Smooth muscle cell (in vitro differentiated cells): ENCODE data around the gene MACF1. TPM values are rescaled to one million over a fixed set of nuclear protein-coding genes. Genes with fewer than 3 reads are reported as not detected.
A peak's percentile ranks its signal among the peaks of the same experiment; 100 is the strongest.

Source experiments
- DNase-seq: peaks from one replicate; lab custom pipeline; 2025; ENCODE audit not compliant: unreplicated experiment; lab: John Stamatoyannopoulos, UW
- H2AFZ ChIP-seq: fragments of 200-600 bp; sonication (generic); 2 replicates; pipeline ENCODE4 v1.6.0; 2016; ENCODE audit warnings: antibody characterized with exemption, low read depth, mild to moderate bottlenecking
- H3F3A ChIP-seq: fragments of 200-600 bp; sonication (generic); 2 replicates; pipeline ENCODE4 v1.6.0; 2017; ENCODE audit warnings: antibody characterized with exemption, low read depth
- H3K27ac ChIP-seq: fragments of 200-600 bp; sonication (generic); 2 replicates; pipeline ENCODE4 v1.5.1; 2016; ENCODE audit warnings: low read depth, mild to moderate bottlenecking
- H3K27me3 ChIP-seq: fragments of 200-600 bp; sonication (generic); 2 replicates; pipeline ENCODE4 v1.6.1; 2016; ENCODE audit warnings: low read depth, mild to moderate bottlenecking
- H3K36me3 ChIP-seq: fragments of 200-600 bp; sonication (generic); 2 replicates; pipeline ENCODE4 v1.5.1; 2016; ENCODE audit warnings: low read depth
- H3K4me1 ChIP-seq: fragments of 200-600 bp; sonication (generic); 2 replicates; pipeline ENCODE4 v1.5.1; 2016; ENCODE audit warnings: low read depth
- H3K4me2 ChIP-seq: fragments of 200-600 bp; sonication (generic); 2 replicates; pipeline ENCODE4 v1.6.0; 2016; ENCODE audit warnings: mild to moderate bottlenecking
- H3K4me3 ChIP-seq: fragments of 200-600 bp; sonication (generic); 2 replicates; pipeline ENCODE4 v1.5.1; 2016; ENCODE audit warnings: mild to moderate bottlenecking
- H3K79me2 ChIP-seq: fragments of 200-600 bp; sonication (generic); 2 replicates; pipeline ENCODE4 v1.6.0; 2016; ENCODE audit warnings: low read depth, mild to moderate bottlenecking
- H3K9ac ChIP-seq: fragments of 200-600 bp; sonication (generic); 2 replicates; pipeline ENCODE4 v1.6.0; 2016; ENCODE audit warnings: low read depth
- H3K9me3 ChIP-seq: fragments of 200-600 bp; sonication (generic); replicated peaks from 2 replicates; pipeline ENCODE4 v1.5.1; 2016; ENCODE audit warnings: low read depth
- H4K20me1 ChIP-seq: fragments of 200-600 bp; sonication (generic); 2 replicates; pipeline ENCODE4 v1.6.0; 2016; ENCODE audit warnings: low read depth
- CTCF ChIP-seq: fragments of 200-600 bp; sonication (generic); IDR thresholded peaks from 2 replicates; pipeline ENCODE4 v1.5.1; 2017; ENCODE audit warnings: borderline replicate concordance, mild to moderate bottlenecking, antibody characterized with exemption; ENCODE audit not compliant: insufficient read depth, poor library complexity, severe bottlenecking
- WGBS: methylation state at CpG from one replicate; pipeline ENCODE4 v1.1.7; 2016; ENCODE audit warnings: low lambda C conversion rate; 5-methylcytosine and 5-hydroxymethylcytosine counted together
- polyA plus RNA-seq: library from polyadenylated mRNA; unstranded; fragments of >200 nt; fragmentation: Nextera tagmentation; extraction: Ambion mirVana; gene quantifications from 2 replicates; pipeline ENCODE4 v1.2.1, GENCODE V29; 2016
- total RNA-seq: library from RNA; depleted of rRNA; stranded (reverse); fragments of >200 nt; gene quantifications from 2 replicates; pipeline ENCODE4 v1.2.3, GENCODE V29; 2014

Gene MACF1
- total and polyA plus RNA-seq, 2 experiments from 2014 or later, result 36.9 to 195 TPM

- Histone ChIP-seq H3K9ac (peak overlapping the region; percentile 60), H3K27ac (peak overlapping the region; percentile 98)
Observed at GRCh38 chr1:39183503-39184353, 20.8 kb upstream of the MACF1 start.

GRCh38 chr1:39184354-39184818, 20.1 kb upstream of the MACF1 start:
- Histone ChIP-seq H3K9ac (peak overlapping the region; percentile 60), H3K4me3 (no peak overlapping the region), H3F3A (peaks cover 22% of the 10 kb centered on the region), H2AFZ (no peak overlapping the region), H3K4me2 (peak overlapping the region; percentile 47), H3K79me2 (peaks cover 79% of the 10 kb centered on the region), H3K9me3 (no peaks in the 10 kb centered on the region), H3K27me3 (no peaks in the 10 kb centered on the region), H3K27ac (peak overlapping the region; percentile 98), H3K36me3 (no peaks in the 10 kb centered on the region), H4K20me1 (peaks cover 19% of the 10 kb centered on the region), H3K4me1 (peaks cover 31% of the 10 kb centered on the region)
- no peak for TF ChIP-seq CTCF
- no peak for DNase-seq
- 55% methylated on average over 3 of the region's 3 CpGs for WGBS

More at GRCh38 chr1:39183503-39184353, 20.8 kb upstream of the MACF1 start:
- DNase-seq, result no peak
- peaks cover 28% of the 10 kb centered on the region for H3F3A ChIP-seq
- 65% methylated on average over 4 of the region's 4 CpGs for WGBS
- no peaks in the 10 kb centered on the region for H3K27me3 ChIP-seq
- H3K36me3 ChIP-seq, result no peaks in the 10 kb centered on the region
- no peak overlapping the region for H3K4me3 ChIP-seq
- H4K20me1 ChIP-seq, result peaks cover 26% of the 10 kb centered on the region
- peak; percentile 31 for TF ChIP-seq CTCF
- H3K9me3 ChIP-seq, result no peaks in the 10 kb centered on the region
- peaks cover 34% of the 10 kb centered on the region for H3K4me1 ChIP-seq
- H3K4me2 ChIP-seq, result peak overlapping the region; percentile 47
- peaks cover 73% of the 10 kb centered on the region for H3K79me2 ChIP-seq
- H2AFZ ChIP-seq, result no peak overlapping the region

- no peak for DNase-seq
- Histone ChIP-seq H3K4me1 (peaks cover 44% of the 10 kb centered on the region), H3K36me3 (no peaks in the 10 kb centered on the region), H3F3A (peaks cover 31% of the 10 kb centered on the region), H4K20me1 (peaks cover 11% of the 10 kb centered on the region), H3K4me3 (no peak overlapping the region), H2AFZ (no peak overlapping the region), H3K27ac (peak overlapping the region; percentile 98), H3K9me3 (no peaks in the 10 kb centered on the region), H3K4me2 (no peak overlapping the region), H3K27me3 (no peaks in the 10 kb centered on the region), H3K79me2 (peaks cover 60% of the 10 kb centered on the region), H3K9ac (peak overlapping the region; percentile 50)
- 85% methylated on average over 3 of the region's 3 CpGs for WGBS
- no peak for TF ChIP-seq CTCF
Observed at GRCh38 chr1:39187275-39188046, 17.0 kb upstream of the MACF1 start.
